ENCODE data around the gene RGS19. TPM values are rescaled to one million over a fixed set of nuclear protein-coding genes. Genes with fewer than 3 reads are reported as not detected.

The RGS19 gene
- total and polyA plus RNA-seq, 2 of the 8 experiments (the other 6 are each of a cell fraction or from before 2014, with no cell fraction given): 12.7 to 16.8 TPM

DNA sequence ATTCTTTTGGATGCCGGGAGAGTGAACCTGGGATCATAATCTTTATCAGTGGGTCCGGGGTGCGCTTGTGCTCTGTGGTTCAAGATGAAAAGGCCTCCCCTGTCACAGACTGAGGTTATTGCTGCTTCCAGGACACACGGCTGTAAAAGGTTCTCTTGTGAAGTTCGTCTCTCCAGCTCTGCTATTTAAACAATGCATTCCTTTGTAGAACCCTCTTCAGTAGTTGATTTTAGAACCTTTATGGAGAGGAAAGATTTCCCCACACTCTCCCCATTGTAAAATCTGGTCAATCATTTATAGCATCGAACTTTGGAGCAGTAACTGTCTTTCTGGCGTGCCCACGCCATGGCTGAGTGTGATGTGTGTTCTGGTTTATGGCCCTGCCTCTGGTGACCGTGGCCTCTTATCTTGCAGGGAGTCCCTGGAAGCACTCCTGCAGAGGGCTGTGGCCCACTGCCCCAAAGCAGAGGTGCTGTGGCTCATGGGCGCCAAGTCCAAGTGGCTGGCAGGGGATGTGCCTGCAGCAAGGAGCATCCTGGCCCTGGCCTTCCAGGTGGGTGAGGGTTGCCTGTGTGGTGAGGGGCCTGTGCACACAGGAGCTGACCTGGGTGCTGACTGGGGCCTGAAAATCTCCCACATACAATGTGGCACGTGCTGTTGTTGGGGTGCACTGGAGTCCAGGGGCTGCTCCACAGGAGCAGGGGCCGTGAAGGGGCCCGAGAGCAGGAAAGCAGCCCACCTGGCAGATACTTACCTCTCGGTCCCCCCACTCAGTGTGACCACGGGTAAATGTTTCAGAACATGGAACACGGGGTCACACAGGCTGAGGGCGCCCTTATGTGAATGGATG lies 55.0 kb downstream of the RGS19 start:
- Histone ChIP-seq H3K23me2 (ENCODE audit: low read depth, low read length) (0 out of 2 replicates have a peak, but pooled peaks cover 4% of the 10 kb centered on the region), H3K36me3 (ENCODE audit: control insufficient read depth in 2 of 4, insufficient read depth in 4 of 4, low read length in 3 of 4) (peaks cover 18 to 47% (median 45%) of the 10 kb centered on the region in 4 experiments), H2BK5ac (ENCODE audit: low read depth, low read length) (no peak overlapping the region), H2BK12ac (ENCODE audit: low read depth, low read length) (no peak overlapping the region), H2BK15ac (ENCODE audit: low read length) (no peak overlapping the region), H2AK5ac (ENCODE audit: low read depth, low read length) (no peak overlapping the region), H3K27ac (ENCODE audit: low read depth, low read length) (no peak overlapping the region), H3K79me1 (ENCODE audit: low read depth, low read length) (peaks cover 10% of the 10 kb centered on the region), H4K5ac (ENCODE audit: insufficient read length, low read depth, low read length) (no peak overlapping the region), H4K20me1 (replicated peaks in 1 of 2; ENCODE audit: control insufficient read depth in 1 of 2, insufficient read depth in 2 of 2, low read length in 2 of 2) (peaks cover 3 to 20% of the 10 kb centered on the region in 2 experiments), H3K4me2 (ENCODE audit: insufficient read depth in 1 of 2, low read depth in 2 of 2, low read length in 2 of 2) (no peak overlapping the region), H3K4me1 (replicated peaks in 1 of 4; ENCODE audit: control insufficient read depth in 3 of 4, insufficient read depth in 4 of 4, low read length in 3 of 4) (no peaks in the 10 kb centered on the region), H3K14ac (ENCODE audit: insufficient read length) (no peak overlapping the region), H3K18ac (ENCODE audit: extremely low read depth, low read length) (no peak overlapping the region), H3K9ac (replicated peaks in 1 of 4; ENCODE audit: extremely low read depth in 1 of 4, low read depth in 3 of 4, low read length in 3 of 4) (no peak overlapping the region), H3K4me3 (ENCODE audit: extremely low read depth in 1 of 4, insufficient read depth in 2 of 4, low read depth in 3 of 4, low read length in 4 of 4) (no peak overlapping the region), H2BK120ac (replicated peaks; ENCODE audit: low read depth, low read length) (no peak overlapping the region), H3K27me3 (replicated peaks in 1 of 4; ENCODE audit: control insufficient read depth in 3 of 4, extremely low read depth in 1 of 4, insufficient read depth in 3 of 4, low read length in 3 of 4) (no peaks in the 10 kb centered on the region), H4K91ac (replicated peaks; ENCODE audit: insufficient read length, low read length) (no peak overlapping the region), H4K8ac (ENCODE audit: extremely low read depth, insufficient read depth, low read length) (no peak overlapping the region; the same call in 1 of the 2 replicates), H3K56ac (replicated peaks; ENCODE audit: insufficient read length, low read depth, low read length) (no peak overlapping the region), H3K9me3 (ENCODE audit: insufficient read depth in 2 of 2, low read depth in 1 of 2, low read length in 1 of 2) (no peaks in the 10 kb centered on the region), H3K4ac (replicated peaks; ENCODE audit: insufficient read length, low read depth, low read length) (no peak overlapping the region), H2AFZ (ENCODE audit: low read length) (no peak overlapping the region), H3K23ac (ENCODE audit: insufficient read length) (no peak overlapping the region), H2BK20ac (ENCODE audit: low read length) (no peak overlapping the region), H3K79me2 (ENCODE audit: control insufficient read depth in 1 of 2, insufficient read depth in 2 of 2, low read length in 2 of 2) (no peaks in the 10 kb centered on the region)
- WGBS, 2 experiments (ENCODE audit: extremely low coverage in 1 of 2, insufficient coverage in 1 of 2, insufficient read length in 1 of 2, insufficient replicate concordance in 2 of 2, low coverage in 1 of 2, low lambda C conversion rate in 2 of 2, missing lambda C conversion rate in 1 of 2): 90% methylated on average over 17 of the region's 17 CpGs; no CpG with 5 or more reads in 1 of the 2 experiments
- POLR2A ChIA-PET (ENCODE audit: partially characterized antibody): interaction anchor here (0.7 to 1.5 kb wide), 2 partner anchors 9 to 10 kb away, joined by 3 to 5 read pairs; no protein-coding TSS in a partner anchor
- no peak for TF ChIP-seq NRF1 (IDR thresholded peaks at IDR 0.05; ENCODE audit: low read depth, low read length)
- DNase-seq (ENCODE audit: low read depth in 1 of 2, low spot score in 2 of 2) (no peak), FAIRE-seq (no peak)
- CTCF ChIA-PET (ENCODE audit: partially characterized antibody): interaction anchor here (0.6 to 3.0 kb wide), 3 partner anchors 14 to 96 kb away, joined by 3 to 17 read pairs (median 5); no protein-coding TSS in a partner anchor
